BJ (cell line): Measurements from ENCODE around the gene CMSS1. TPM values are rescaled to one million over a fixed set of nuclear protein-coding genes. Genes with fewer than 3 reads are reported as not detected.
A peak's percentile ranks its signal among the peaks of the same experiment; 100 is the strongest.

Experiments
- CTCF ChIA-PET: fragments of 350-600 bp; formaldehyde crosslinking; extraction: SDS; loops from one replicate; lab custom pipeline; 2021; ENCODE audit warnings: antibody characterized with exemption, inconsistent platforms; lab: Yijun Ruan, JAX
- POLR2A ChIA-PET: fragments of 300-600 bp; sonication (Branson Sonifier 250); formaldehyde crosslinking; extraction: SDS; loops from one replicate; lab custom pipeline; 2021; ENCODE audit warnings: antibody characterized with exemption; lab: Charles Lee
- DNase-seq: peaks from one replicate; pipeline ENCODE4 v3.0.0-alpha.2; 2011; ENCODE audit warnings: low read depth
- H3K27me3 ChIP-seq: 2 replicates; pipeline ENCODE4 v1.6.0; 2011; ENCODE audit warnings: low read length; ENCODE audit not compliant: control insufficient read depth, insufficient read depth
- H3K36me3 ChIP-seq: 2 replicates; pipeline ENCODE4 v1.5.1; 2011; ENCODE audit warnings: low read length; ENCODE audit not compliant: control insufficient read depth, insufficient read depth
- H3K4me3 ChIP-seq: 2 replicates; pipeline ENCODE4 v1.5.1; 2011; ENCODE audit warnings: low read depth, mild to moderate bottlenecking, control low read depth, low read length
- polyA plus RNA-seq: library from polyadenylated mRNA; depleted of rRNA; stranded (reverse); fragments of >200 nt; gene quantifications from 2 replicates; pipeline ENCODE4 v1.2.3, GENCODE V29; 2011
- TF ChIP-seq, protein P1 (sequence below): IDR thresholded peaks from 2 replicates; pipeline ENCODE4 v1.5.1; 2011; ENCODE audit warnings: low read depth, mild to moderate bottlenecking, control low read depth, inconsistent platforms, low read length, moderate library complexity; ENCODE audit not compliant: insufficient read depth

The CMSS1 gene
- polyA plus RNA-seq, 1 experiment = 6.7 TPM

DNA sequence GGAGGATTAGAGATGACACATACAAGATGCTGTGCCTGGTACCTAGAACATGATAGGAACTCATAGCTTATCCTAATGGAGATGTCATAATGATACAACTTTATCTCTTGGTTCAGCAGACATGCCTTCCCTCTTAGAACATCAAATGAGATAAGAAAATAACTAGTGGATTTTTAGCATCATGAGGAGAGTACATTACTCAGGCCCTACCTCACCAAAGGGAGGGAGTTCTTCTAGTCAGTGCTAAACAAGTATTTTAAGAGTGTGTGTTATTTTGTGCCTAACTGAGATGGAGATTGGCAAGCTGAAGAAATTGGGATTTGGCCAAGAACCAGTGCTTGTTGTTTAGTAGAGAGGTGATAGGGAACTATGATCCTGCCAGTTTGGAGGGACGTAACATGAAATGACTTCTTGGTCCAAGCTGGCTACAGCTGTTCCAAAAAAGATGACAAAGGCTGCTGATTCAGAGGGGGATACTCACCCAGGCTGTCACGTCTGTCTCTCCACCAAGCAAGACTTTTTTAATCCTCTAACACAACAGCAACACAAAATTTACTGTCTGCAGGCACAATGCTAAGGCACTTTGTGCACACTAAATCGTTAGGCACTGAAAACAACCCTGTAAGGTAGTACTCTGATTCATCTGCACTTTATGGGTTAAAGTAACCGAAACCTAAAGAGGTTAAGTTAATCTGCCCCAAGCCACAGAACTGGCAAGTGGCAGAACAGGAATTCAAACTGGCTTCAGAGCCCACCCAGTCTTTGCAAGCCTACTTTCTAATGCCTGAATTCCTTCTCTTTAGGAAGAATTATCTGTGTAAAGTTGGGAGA, 126.5 kb downstream of the CMSS1 start:
- ChIA-PET CTCF (interaction anchor here (0.6 to 0.7 kb wide), 4 partner anchors 12 to 183 kb away, joined by 3 read pairs; no protein-coding TSS in a partner anchor), POLR2A (no interaction called here)
- TF ChIP-seq, protein P1, sequence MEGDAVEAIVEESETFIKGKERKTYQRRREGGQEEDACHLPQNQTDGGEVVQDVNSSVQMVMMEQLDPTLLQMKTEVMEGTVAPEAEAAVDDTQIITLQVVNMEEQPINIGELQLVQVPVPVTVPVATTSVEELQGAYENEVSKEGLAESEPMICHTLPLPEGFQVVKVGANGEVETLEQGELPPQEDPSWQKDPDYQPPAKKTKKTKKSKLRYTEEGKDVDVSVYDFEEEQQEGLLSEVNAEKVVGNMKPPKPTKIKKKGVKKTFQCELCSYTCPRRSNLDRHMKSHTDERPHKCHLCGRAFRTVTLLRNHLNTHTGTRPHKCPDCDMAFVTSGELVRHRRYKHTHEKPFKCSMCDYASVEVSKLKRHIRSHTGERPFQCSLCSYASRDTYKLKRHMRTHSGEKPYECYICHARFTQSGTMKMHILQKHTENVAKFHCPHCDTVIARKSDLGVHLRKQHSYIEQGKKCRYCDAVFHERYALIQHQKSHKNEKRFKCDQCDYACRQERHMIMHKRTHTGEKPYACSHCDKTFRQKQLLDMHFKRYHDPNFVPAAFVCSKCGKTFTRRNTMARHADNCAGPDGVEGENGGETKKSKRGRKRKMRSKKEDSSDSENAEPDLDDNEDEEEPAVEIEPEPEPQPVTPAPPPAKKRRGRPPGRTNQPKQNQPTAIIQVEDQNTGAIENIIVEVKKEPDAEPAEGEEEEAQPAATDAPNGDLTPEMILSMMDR = no peak
- no peak for DNase-seq
- H3K27me3 ChIP-seq = no peaks in the 10 kb centered on the region
- no peak overlapping the region for H3K4me3 ChIP-seq
- H3K36me3 ChIP-seq = no peaks in the 10 kb centered on the region

DNA sequence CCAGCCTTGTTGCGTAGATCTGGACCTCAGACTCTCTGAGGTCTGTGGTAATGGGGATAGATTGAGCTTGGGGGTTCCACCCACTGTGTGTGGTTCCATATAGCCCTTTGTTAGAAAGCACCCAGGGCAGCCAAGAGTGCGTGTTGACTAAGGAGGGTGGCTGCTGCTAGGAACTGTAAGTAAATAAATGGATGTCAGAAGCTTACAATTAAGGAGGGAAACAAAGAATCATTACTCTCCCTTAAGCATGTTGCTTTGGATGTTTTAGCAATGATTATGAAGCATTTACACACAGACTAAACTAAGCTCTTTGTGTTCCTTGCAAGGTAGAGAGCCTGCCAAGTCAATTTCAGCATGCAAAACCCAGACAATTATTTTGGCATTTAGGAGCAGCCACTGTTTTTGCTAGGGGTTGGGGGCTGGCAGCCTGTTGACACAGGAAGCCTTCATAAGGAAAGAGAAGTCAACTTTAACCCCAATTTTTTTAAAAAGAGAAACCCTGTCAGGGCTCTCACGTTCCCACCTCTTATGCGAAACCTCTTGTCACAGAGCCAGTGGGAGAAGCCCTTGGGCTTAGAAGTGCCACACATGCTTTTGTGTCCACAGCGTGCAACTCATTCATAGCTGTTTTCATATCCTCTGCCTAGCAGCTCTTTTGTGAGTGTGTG, 127.8 kb downstream of the CMSS1 start:
- Histone ChIP-seq H3K4me3 (no peak overlapping the region), H3K27me3 (no peaks in the 10 kb centered on the region), H3K36me3 (no peaks in the 10 kb centered on the region)
- peak; percentile 37 for DNase-seq
- CTCF ChIA-PET = no interaction called here
- TF ChIP-seq, protein P1 = no peak
- POLR2A ChIA-PET = interaction anchor here (0.5 to 0.9 kb wide), 2 partner anchors 20 to 42 kb away, joined by 3 read pairs; no protein-coding TSS in a partner anchor

DNA sequence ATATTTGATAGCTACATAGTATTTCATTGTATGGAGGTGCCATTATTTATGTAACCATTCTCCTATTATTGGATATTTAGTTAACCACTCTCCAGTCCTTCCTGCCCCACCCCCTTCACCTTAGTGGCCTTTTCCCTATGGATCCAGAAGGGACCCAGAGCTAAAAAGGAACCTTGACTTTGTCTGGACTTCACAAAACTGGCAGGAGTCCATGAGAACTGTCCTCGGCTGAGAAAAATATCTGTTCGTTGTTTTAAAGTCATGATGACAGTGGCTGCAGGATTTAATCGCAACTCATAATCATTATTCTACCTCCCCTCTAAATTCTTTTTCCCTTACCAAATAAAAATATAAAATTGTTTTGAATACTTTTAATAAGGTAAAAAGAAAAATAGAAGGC, 129.7 kb downstream of the CMSS1 start:
- Histone ChIP-seq H3K27me3 (no peaks in the 10 kb centered on the region), H3K36me3 (no peaks in the 10 kb centered on the region), H3K4me3 (no peak overlapping the region)
- TF ChIP-seq, protein P1 = no peak
- DNase-seq = no peak
- ChIA-PET POLR2A (no interaction called here), CTCF (no interaction called here)

DNA sequence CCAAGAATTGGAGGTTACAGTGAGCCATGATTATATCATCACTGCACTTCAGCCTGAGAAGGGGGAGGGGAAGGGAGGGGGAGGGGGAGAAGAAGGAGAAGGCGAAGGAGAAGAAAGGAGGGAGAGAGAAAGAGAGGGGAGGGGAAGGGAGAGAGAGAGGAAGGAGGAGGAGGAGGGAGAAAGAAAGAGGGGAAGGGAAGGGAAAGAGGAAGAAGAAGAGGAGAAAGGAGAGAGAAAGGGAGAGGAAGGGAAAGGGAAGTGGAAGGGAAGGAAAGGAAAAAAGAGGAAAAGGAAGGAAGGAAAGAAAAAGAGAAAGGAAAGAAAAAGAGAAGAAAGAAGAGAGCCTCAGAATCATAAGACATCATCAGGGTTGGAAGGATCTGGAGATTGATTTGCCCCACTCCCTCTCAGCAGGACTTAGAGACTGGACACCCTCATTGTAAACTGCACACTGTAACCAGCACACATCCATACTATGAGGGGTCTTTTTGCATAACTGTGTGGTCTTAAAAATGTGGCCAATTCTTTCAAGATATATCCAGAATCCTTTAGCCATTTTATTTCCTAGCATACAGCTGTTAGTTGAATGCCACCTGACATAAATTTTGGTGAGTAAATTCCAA, 130.9 kb downstream of the CMSS1 start:
- Histone ChIP-seq H3K36me3 (no peaks in the 10 kb centered on the region), H3K4me3 (no peak overlapping the region), H3K27me3 (no peaks in the 10 kb centered on the region)
- CTCF ChIA-PET = no interaction called here
- TF ChIP-seq, protein P1 = no peak
- POLR2A ChIA-PET = no interaction called here
- no peak for DNase-seq

DNA sequence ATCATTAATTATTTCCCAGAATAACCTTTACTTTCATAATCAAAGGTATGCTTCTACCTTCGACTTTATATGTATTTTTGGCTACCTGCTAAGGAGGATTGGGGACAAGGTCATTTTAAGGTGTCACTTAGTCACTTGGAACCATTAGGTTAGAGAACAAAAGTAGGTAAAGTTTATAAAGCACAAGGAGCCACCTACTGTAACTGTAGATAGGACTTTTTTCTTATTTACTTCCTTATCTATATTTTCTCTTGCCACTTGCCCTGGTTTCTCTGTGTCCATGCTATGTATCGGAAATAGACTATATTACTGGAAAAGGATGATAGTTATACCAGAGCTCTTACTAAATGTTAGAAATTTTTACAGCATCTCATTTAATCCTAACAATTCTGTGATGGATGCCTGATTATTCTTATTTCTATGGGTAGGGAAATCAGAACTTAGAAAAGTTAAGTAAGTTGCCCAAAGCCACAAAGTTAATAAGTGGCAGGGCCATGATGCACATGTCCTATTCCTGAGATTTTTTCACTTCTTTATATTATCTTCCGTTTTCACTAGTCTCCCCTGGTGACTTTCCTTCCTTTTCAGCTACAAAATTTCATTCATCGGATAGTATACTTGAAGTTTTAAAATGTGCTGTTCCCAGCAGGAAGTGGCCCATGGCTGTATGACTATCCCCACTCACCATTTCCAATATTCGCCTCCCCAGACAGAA, 132.5 kb downstream of the CMSS1 start:
- no peaks in the 10 kb centered on the region for H3K27me3 ChIP-seq
- no peak for DNase-seq
- no peak overlapping the region for H3K4me3 ChIP-seq
- TF ChIP-seq, protein P1 = no peak
- H3K36me3 ChIP-seq = no peaks in the 10 kb centered on the region
- ChIA-PET CTCF (interaction anchor here (0.6 to 0.7 kb wide), 2 partner anchors 17 to 91 kb away, joined by 3 read pairs; no protein-coding TSS in a partner anchor), POLR2A (no interaction called here)
